ENCODE results near the gene NAALADL2.

DNA sequence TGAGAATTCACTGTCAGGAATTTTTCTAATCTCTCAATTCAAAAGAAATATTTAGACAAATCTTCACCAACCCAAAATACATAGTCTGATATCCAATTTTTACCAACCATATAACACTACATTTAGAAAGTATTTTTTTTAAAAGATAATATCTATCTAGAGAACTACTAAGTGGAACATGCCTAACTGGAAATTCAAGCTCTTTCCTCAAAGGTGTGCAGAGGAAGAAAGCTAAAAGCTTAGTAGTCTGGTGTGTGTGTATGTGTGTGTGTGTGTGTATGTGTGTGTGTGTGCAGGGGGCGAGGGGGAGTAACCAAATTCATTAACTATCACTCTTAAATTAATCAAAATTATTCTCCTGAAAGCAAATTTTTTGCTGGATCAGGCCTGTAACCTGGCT is 797.3 kb downstream of the NAALADL2 start:
- TF ChIP-seq, protein P1, sequence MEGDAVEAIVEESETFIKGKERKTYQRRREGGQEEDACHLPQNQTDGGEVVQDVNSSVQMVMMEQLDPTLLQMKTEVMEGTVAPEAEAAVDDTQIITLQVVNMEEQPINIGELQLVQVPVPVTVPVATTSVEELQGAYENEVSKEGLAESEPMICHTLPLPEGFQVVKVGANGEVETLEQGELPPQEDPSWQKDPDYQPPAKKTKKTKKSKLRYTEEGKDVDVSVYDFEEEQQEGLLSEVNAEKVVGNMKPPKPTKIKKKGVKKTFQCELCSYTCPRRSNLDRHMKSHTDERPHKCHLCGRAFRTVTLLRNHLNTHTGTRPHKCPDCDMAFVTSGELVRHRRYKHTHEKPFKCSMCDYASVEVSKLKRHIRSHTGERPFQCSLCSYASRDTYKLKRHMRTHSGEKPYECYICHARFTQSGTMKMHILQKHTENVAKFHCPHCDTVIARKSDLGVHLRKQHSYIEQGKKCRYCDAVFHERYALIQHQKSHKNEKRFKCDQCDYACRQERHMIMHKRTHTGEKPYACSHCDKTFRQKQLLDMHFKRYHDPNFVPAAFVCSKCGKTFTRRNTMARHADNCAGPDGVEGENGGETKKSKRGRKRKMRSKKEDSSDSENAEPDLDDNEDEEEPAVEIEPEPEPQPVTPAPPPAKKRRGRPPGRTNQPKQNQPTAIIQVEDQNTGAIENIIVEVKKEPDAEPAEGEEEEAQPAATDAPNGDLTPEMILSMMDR (IDR thresholded peaks at IDR 0.05): no peak
- no peak for TF ChIP-seq POLR2A (IDR thresholded peaks at IDR 0.05)

Measured in uterus (tissue), 2 donors.